HL-60/S4 (cell line): Measurements from ENCODE around the gene TRIM7.

Experiments
- in situ Hi-C: fragments of 300-500 bp; cut with MboI; formaldehyde crosslinking; loops from 2 replicates; pipeline ENCODE4 v1.14.3; 2022; ENCODE audit warnings: low sequenced_read_pairs

The TRIM7 gene

GRCh38 chr5:181204826-181205760 is at the start of gene TRIM7:
TRIM7 (minus strand) TSS chr5:181205196; CDS start chr5:181205110, 86 bp downstream.
- in situ Hi-C loops: no loop called here

- in situ Hi-C loops: no loop called here
These were observed 43.3 kb upstream of the TRIM7 start for GRCh38 chr5:181248277-181248676.

- in situ Hi-C loops: no loop called here
These were observed 41.5 kb upstream of the TRIM7 start for GRCh38 chr5:181246276-181247049.

- in situ Hi-C loops: no loop called here
These were observed 40.7 kb upstream of the TRIM7 start for GRCh38 chr5:181245427-181246275.

GRCh38 chr5:181243564-181244343 is 38.8 kb upstream of the TRIM7 start, which contains the start of gene RACK1:
RACK1 (minus strand) TSS chr5:181243906; CDS start chr5:181243800, 106 bp downstream.
- in situ Hi-C loops: no loop called here

- in situ Hi-C loops: no loop called here
These were observed 38.1 kb upstream of the TRIM7 start for GRCh38 chr5:181243018-181243563.

GRCh38 chr5:181242031-181242451 is 37.0 kb upstream of the TRIM7 start:
- in situ Hi-C loops: no loop called here

GRCh38 chr5:181241393-181241975 is 36.5 kb upstream of the TRIM7 start:
- in situ Hi-C loops: no loop called here

- in situ Hi-C loops: no loop called here
These were observed 34.2 kb upstream of the TRIM7 start for GRCh38 chr5:181239062-181239663.

- in situ Hi-C loops: no loop called here
These were observed 32.9 kb upstream of the TRIM7 start for GRCh38 chr5:181237729-181238385.

- in situ Hi-C loops: no loop called here
These were observed 32.1 kb upstream of the TRIM7 start for GRCh38 chr5:181236954-181237641.

GRCh38 chr5:181236471-181236870 is 31.5 kb upstream of the TRIM7 start:
- in situ Hi-C loops: no loop called here

- in situ Hi-C loops: no loop called here
These were observed 30.8 kb upstream of the TRIM7 start for GRCh38 chr5:181235689-181236366.

- in situ Hi-C loops: no loop called here
These were observed 30.3 kb upstream of the TRIM7 start for GRCh38 chr5:181235323-181235688.

- in situ Hi-C loops: no loop called here
These were observed 29.7 kb upstream of the TRIM7 start for GRCh38 chr5:181234455-181235306.

GRCh38 chr5:181233801-181234454 is 28.9 kb upstream of the TRIM7 start:
- in situ Hi-C loops: no loop called here
